Left lung (tissue), 10 donors: Measurements from ENCODE around the gene IER3IP1. TPM values are rescaled to one million over a fixed set of nuclear protein-coding genes. Genes with fewer than 3 reads are reported as not detected.

Experiments
- ATAC-seq: fragments of 200-7000 bp; cut with Tn5 transposase; one replicate; pipeline ENCODE4 v1.9.1; 2020; ENCODE audit warnings: moderate library complexity
- DNase-seq, 4 donors: peaks; one replicate each; pipeline ENCODE4 v3.0.0-alpha.2; 2013 to 2020
- H3K27ac ChIP-seq, 2 donors: fragments of 200-600 bp; sonication (generic) in 1 of 2; one replicate each; pipeline versions ENCODE4 v1.5.0 to v1.8.0; 2020 to 2021
- H3K27me3 ChIP-seq, 2 donors: fragments of 200-600 bp; sonication (generic) in 1 of 2; one replicate each; pipeline versions ENCODE4 v1.5.0 to v1.8.0; 2020 to 2021
- H3K36me3 ChIP-seq, 2 donors: fragments of 200-600 bp; sonication (generic) in 1 of 2; one replicate each; pipeline versions ENCODE4 v1.5.0 to v1.8.0; 2020 to 2021
- H3K4me1 ChIP-seq, 2 donors: fragments of 200-600 bp; one replicate each; pipeline ENCODE4 v1.8.0; 2021
- H3K4me3 ChIP-seq, 2 donors: fragments of 200-600 bp; sonication (generic) in 1 of 2; one replicate each; pipeline versions ENCODE4 v1.5.0 to v1.8.0; 2020 to 2021; ENCODE audit warnings: mild to moderate bottlenecking in 1 of 2
- H3K9me3 ChIP-seq, 2 donors: fragments of 200-600 bp; sonication (generic) in 1 of 2; one replicate each; pipeline versions ENCODE4 v1.5.0 to v1.8.0; 2020 to 2021
- CTCF ChIP-seq, 2 donors: fragments of 200-600 bp; sonication (generic) in 1 of 2; IDR thresholded peaks; one replicate each; pipeline versions ENCODE4 v1.5.0 to v1.8.0; 2021; ENCODE audit warnings: antibody characterized with exemption in 2 of 2
- intact Hi-C, 2 donors: fragments of 100-400 bp; cut with DNase I; formaldehyde crosslinking; loops; one replicate each; pipeline versions ENCODE4 v1.11.2 to v1.14.2; 2022
- polyA plus RNA-seq, 6 donors: library from polyadenylated mRNA; unstranded; fragments of 120-200 nt; gene quantifications; one replicate each; pipeline ENCODE4 v1.2.1, GENCODE V29; 2013; ENCODE audit not compliant: insufficient read length in 6 of 6
- total RNA-seq, 2 donors: library from RNA; stranded (reverse); fragmentation: NEBNext Ultra II Directional; extraction: Animal tissue kit (Norgen Biotek cat#: 25700); gene quantifications; one replicate each; pipeline ENCODE4 v1.2.1, GENCODE V29; 2021
- donor health status: DM: no; HTN: yes; CAD: no.
- donor health status: DM: no; HTN: no; CAD: no.

Gene IER3IP1
- total and polyA plus RNA-seq, 8 donors: 14.6 to 28.0 (median 23.5) TPM

GRCh38 chr18:47174545-47175116 lies 1.5 kb downstream of the IER3IP1 start:
- Histone ChIP-seq H3K27me3 (no peaks in the 10 kb centered on the region), H3K4me1 (peaks cover 8 to 19% of the 10 kb centered on the region in 2 donors), H3K27ac (no peak overlapping the region), H3K9me3 (no peaks in the 10 kb centered on the region), H3K4me3 (peak overlapping the region; percentile 93 to 94), H3K36me3 (no peaks in the 10 kb centered on the region)
- intact Hi-C loops: no loop called here
- DNase-seq (peak in 1 of 4 donors; percentile 17), ATAC-seq (peak; percentile 61)
- TF ChIP-seq CTCF (IDR thresholded peaks at IDR 0.05): no peak

- Histone ChIP-seq H3K27ac (no peak overlapping the region), H3K4me1 (peaks cover 8 to 19% of the 10 kb centered on the region in 2 donors), H3K4me3 (no peak overlapping the region), H3K9me3 (no peaks in the 10 kb centered on the region), H3K36me3 (no peaks in the 10 kb centered on the region), H3K27me3 (no peaks in the 10 kb centered on the region)
- intact Hi-C loops: no loop called here
- ATAC-seq: no peak
- TF ChIP-seq CTCF (IDR thresholded peaks at IDR 0.05): no peak
- DNase-seq: no peak
These were observed 3.7 kb downstream of the IER3IP1 start for GRCh38 chr18:47172476-47172875.

- no peak overlapping the region for H3K4me3 ChIP-seq
- intact Hi-C loops: no loop called here
- TF ChIP-seq CTCF (IDR thresholded peaks at IDR 0.05): no peak
- H3K9me3 ChIP-seq: no peaks in the 10 kb centered on the region
- ATAC-seq (no peak), DNase-seq (no peak)
- H3K4me1 ChIP-seq: peaks cover 0 to 6% of the 10 kb centered on the region in 2 donors
- H3K36me3 ChIP-seq: no peaks in the 10 kb centered on the region
- no peaks in the 10 kb centered on the region for H3K27me3 ChIP-seq
- no peak overlapping the region for H3K27ac ChIP-seq
These were observed 7.3 kb downstream of the IER3IP1 start for GRCh38 chr18:47168913-47169312.

GRCh38 chr18:47168509-47168908 lies 7.7 kb downstream of the IER3IP1 start:
- Histone ChIP-seq H3K27ac (no peak overlapping the region), H3K27me3 (no peaks in the 10 kb centered on the region), H3K4me1 (peaks cover 0 to 3% of the 10 kb centered on the region in 2 donors), H3K36me3 (no peaks in the 10 kb centered on the region), H3K4me3 (no peak overlapping the region), H3K9me3 (no peaks in the 10 kb centered on the region)
- intact Hi-C loops: no loop called here
- ATAC-seq (no peak), DNase-seq (no peak)
- TF ChIP-seq CTCF (IDR thresholded peaks at IDR 0.05): no peak

GRCh38 chr18:47166294-47166693 lies 9.9 kb downstream of the IER3IP1 start:
- Histone ChIP-seq H3K4me3 (no peak overlapping the region), H3K36me3 (no peaks in the 10 kb centered on the region), H3K27ac (no peak overlapping the region), H3K4me1 (peaks cover 0 to 3% of the 10 kb centered on the region in 2 donors), H3K27me3 (no peaks in the 10 kb centered on the region), H3K9me3 (no peaks in the 10 kb centered on the region)
- ATAC-seq (no peak), DNase-seq (no peak)
- intact Hi-C loops: no loop called here
- no peak for TF ChIP-seq CTCF (IDR thresholded peaks at IDR 0.05)
